WTC11 (cell line): ENCODE results near the gene VPS41. TPM values are rescaled to one million over a fixed set of nuclear protein-coding genes. Genes with fewer than 3 reads are reported as not detected.

Experiments used
- ATAC-seq: fragments of 200-7000 bp; cut with Tn5 transposase; 2 replicates; pipeline ENCODE4 v1.10.0; 2021; ENCODE audit warnings: mild to moderate bottlenecking, moderate library complexity
- CTCF ChIA-PET: fragments of 300-600 bp; sonication (Branson Sonifier 250); formaldehyde crosslinking; loops from one replicate; lab custom pipeline; 2021; ENCODE audit warnings: antibody characterized with exemption; lab: Charles Lee
- POLR2A ChIA-PET: fragments of 350-600 bp; sonication (Branson Sonifier 250); formaldehyde crosslinking; loops from one replicate; lab custom pipeline; 2021; ENCODE audit warnings: antibody characterized with exemption; lab: Charles Lee
- DNase-seq: peaks from one replicate; pipeline ENCODE4 v3.0.0; 2021; ENCODE audit warnings: low spot score
- H3K27ac Mint-ChIP-seq: 2 replicates; pipeline ENCODE4 v1.8.0; 2021; ENCODE audit warnings: mixed read lengths
- H3K27me3 Mint-ChIP-seq: 2 replicates; pipeline ENCODE4 v1.8.0; 2021; ENCODE audit warnings: low read depth, mild to moderate bottlenecking, moderate library complexity, mixed read lengths
- H3K36me3 Mint-ChIP-seq: 2 replicates; pipeline ENCODE4 v1.8.0; 2021; ENCODE audit warnings: mixed read lengths
- H3K4me1 Mint-ChIP-seq: 2 replicates; pipeline ENCODE4 v1.8.0; 2022; ENCODE audit warnings: mixed read lengths
- H3K4me3 Mint-ChIP-seq: 2 replicates; pipeline ENCODE4 v1.8.0; 2021; ENCODE audit warnings: mild to moderate bottlenecking, moderate library complexity, mixed read lengths
- H3K9me3 Mint-ChIP-seq: 2 replicates; pipeline ENCODE4 v1.8.0; 2021; ENCODE audit warnings: mixed read lengths
- AR ChIP-seq: fragments of 250-450 bp; sonication (Bioruptor Pico); IDR thresholded peaks from 2 replicates; pipeline ENCODE4 v1.9.0; 2021; ENCODE audit warnings: mild to moderate bottlenecking
- CBFB ChIP-seq: sonication (generic); formaldehyde crosslinking; IDR thresholded peaks from 2 replicates; pipeline ENCODE4 v1.8.1; 2022; ENCODE audit warnings: mild to moderate bottlenecking, low read depth, missing genetic modification reagents
- ELF4 ChIP-seq: sonication (generic); formaldehyde crosslinking; IDR thresholded peaks from 2 replicates; pipeline ENCODE4 v1.8.1; 2022; ENCODE audit warnings: low read depth, mild to moderate bottlenecking, moderate library complexity, missing genetic modification reagents
- ERG ChIP-seq: fragments of 250-450 bp; sonication (Bioruptor Pico); IDR thresholded peaks from 2 replicates; pipeline ENCODE4 v1.8.0; 2021; ENCODE audit warnings: mild to moderate bottlenecking
- FOXK1 ChIP-seq: sonication (generic); formaldehyde crosslinking; IDR thresholded peaks from 2 replicates; pipeline ENCODE4 v1.8.0; 2022; ENCODE audit warnings: mild to moderate bottlenecking, moderate library complexity, missing genetic modification reagents
- FOXP4 ChIP-seq: sonication (generic); formaldehyde crosslinking; IDR thresholded peaks from 2 replicates; pipeline ENCODE4 v1.8.0; 2022; ENCODE audit warnings: mild to moderate bottlenecking, missing genetic modification reagents
- MLX ChIP-seq: sonication (generic); formaldehyde crosslinking; IDR thresholded peaks from 2 replicates; pipeline ENCODE4 v1.8.1; 2023; ENCODE audit warnings: mild to moderate bottlenecking, missing genetic modification reagents, moderate library complexity
- SMAD3 ChIP-seq: sonication (generic); formaldehyde crosslinking; IDR thresholded peaks from 2 replicates; pipeline ENCODE4 v1.8.0; 2022; ENCODE audit warnings: missing genetic modification reagents, mild to moderate bottlenecking, borderline replicate concordance
- SMAD4 ChIP-seq: sonication (generic); formaldehyde crosslinking; IDR thresholded peaks from 2 replicates; pipeline ENCODE4 v1.8.0; 2022; ENCODE audit warnings: mild to moderate bottlenecking, missing genetic modification reagents
- TCF7 ChIP-seq: sonication (generic); formaldehyde crosslinking; IDR thresholded peaks from 2 replicates; pipeline ENCODE4 v1.8.0; 2022; ENCODE audit warnings: mild to moderate bottlenecking, low read depth, missing genetic modification reagents, moderate library complexity
- TP53 ChIP-seq: sonication (generic); formaldehyde crosslinking; IDR thresholded peaks from 2 replicates; pipeline ENCODE4 v1.8.1; 2023; ENCODE audit warnings: mild to moderate bottlenecking, missing genetic modification reagents
- ZNF263 ChIP-seq: sonication (generic); formaldehyde crosslinking; IDR thresholded peaks from 2 replicates; pipeline ENCODE4 v1.8.1; 2022; ENCODE audit warnings: low read depth, mild to moderate bottlenecking, moderate library complexity, missing genetic modification reagents
- ZNF317 ChIP-seq: sonication (generic); formaldehyde crosslinking; IDR thresholded peaks from 2 replicates; pipeline ENCODE4 v1.8.1; 2023; ENCODE audit warnings: low read depth, mild to moderate bottlenecking, moderate library complexity, missing genetic modification reagents, borderline replicate concordance
- ZNF396 ChIP-seq: fragments of 250-450 bp; sonication (Bioruptor Pico); IDR thresholded peaks from 2 replicates; pipeline ENCODE4 v1.8.0; 2021; ENCODE audit warnings: mild to moderate bottlenecking, moderate library complexity, borderline replicate concordance
- ZNF532 ChIP-seq: fragments of 250-450 bp; sonication (Bioruptor Pico); IDR thresholded peaks from 2 replicates; pipeline ENCODE4 v1.9.0; 2021; ENCODE audit warnings: mild to moderate bottlenecking, borderline replicate concordance
- total RNA-seq: library from RNA; stranded (reverse); gene quantifications from 3 replicates; pipeline ENCODE4 v1.2.3, GENCODE V29; 2021

The VPS41 gene
- total RNA-seq, 1 experiment from 2014 or later: 50.3 TPM

- TF ChIP-seq ZNF532 (CRISPR knock-in tag) (no peak), ZNF263 (no peak), FOXK1 (no peak), TP53 (CRISPR knock-in tag) (no peak), SMAD4 (CRISPR knock-in tag) (no peak)
These were observed 209.5 kb downstream of the VPS41 start (continued) for GRCh38 chr7:38699471-38699870.

GRCh38 chr7:38694326-38694725 is 214.7 kb downstream of the VPS41 start:
- DNase-seq: no peak
- ATAC-seq: no peak
- peaks cover 5% of the 10 kb centered on the region for H3K9me3 Mint-ChIP-seq
- TF ChIP-seq MLX (CRISPR knock-in tag) (no peak), ERG (CRISPR knock-in tag) (no peak), CBFB (CRISPR knock-in tag) (no peak), ZNF396 (CRISPR knock-in tag) (no peak), TCF7 (CRISPR knock-in tag) (no peak), FOXP4 (CRISPR knock-in tag) (no peak)
- TF ChIP-seq, all 79 proteins: peak for 0
- ChIA-PET CTCF (no interaction called here), POLR2A (no interaction called here)
- Mint-ChIP-seq H3K36me3 (no peaks in the 10 kb centered on the region), H3K4me3 (no peak overlapping the region), H3K27me3 (no peaks in the 10 kb centered on the region; the same call in 1 of the 2 replicates), H3K4me1 (no peaks in the 10 kb centered on the region), H3K27ac (no peak overlapping the region)

- Mint-ChIP-seq H3K27ac (no peak overlapping the region), H3K27me3 (no peaks in the 10 kb centered on the region; the same call in 1 of the 2 replicates), H3K36me3 (no peaks in the 10 kb centered on the region), H3K4me3 (no peak overlapping the region), H3K4me1 (peaks cover 5% of the 10 kb centered on the region), H3K9me3 (peaks cover 16% of the 10 kb centered on the region)
- CTCF ChIA-PET: no interaction called here
- POLR2A ChIA-PET: no interaction called here
- ATAC-seq (no peak), DNase-seq (no peak)
- TF ChIP-seq ZNF317 (CRISPR knock-in tag) (no peak), ELF4 (CRISPR knock-in tag) (no peak), TCF7 (CRISPR knock-in tag) (no peak), SMAD3 (CRISPR knock-in tag) (no peak), AR (CRISPR knock-in tag) (no peak), ZNF532 (CRISPR knock-in tag) (no peak)
These were observed 222.1 kb downstream of the VPS41 start for GRCh38 chr7:38686888-38687287.
